Amniotic stem cell (primary cell): ENCODE results near the gene IL1RAPL1.

Experiments used
- DNase-seq: peaks from one replicate; lab custom pipeline; 2025; lab: John Stamatoyannopoulos, UW

Gene IL1RAPL1

GRCh38 chrX:28979877-28980276 is 392.6 kb downstream of the IL1RAPL1 start:
- DNase-seq: no peak

- no peak for DNase-seq
Observed at GRCh38 chrX:28981952-28982351, 394.7 kb downstream of the IL1RAPL1 start.

GRCh38 chrX:28988246-28988645 is 401.0 kb downstream of the IL1RAPL1 start:
- no peak for DNase-seq

GRCh38 chrX:28997706-28998463 is 410.6 kb downstream of the IL1RAPL1 start:
- no peak for DNase-seq

GRCh38 chrX:28998609-28999135 is 411.4 kb downstream of the IL1RAPL1 start:
- no peak for DNase-seq

- no peak for DNase-seq
Observed at GRCh38 chrX:29012867-29013266, 425.6 kb downstream of the IL1RAPL1 start.

- DNase-seq: no peak
Observed at GRCh38 chrX:29023207-29023606, 436.0 kb downstream of the IL1RAPL1 start.

GRCh38 chrX:29024871-29025270 is 437.6 kb downstream of the IL1RAPL1 start:
- no peak for DNase-seq

GRCh38 chrX:29039501-29039900 is 452.3 kb downstream of the IL1RAPL1 start:
- DNase-seq: no peak

GRCh38 chrX:29040160-29040559 is 452.9 kb downstream of the IL1RAPL1 start:
- no peak for DNase-seq

- no peak for DNase-seq
Observed at GRCh38 chrX:29042341-29042740, 455.1 kb downstream of the IL1RAPL1 start.

GRCh38 chrX:29043746-29044145 is 456.5 kb downstream of the IL1RAPL1 start:
- DNase-seq: no peak

- DNase-seq: no peak
Observed at GRCh38 chrX:29044423-29045184, 457.4 kb downstream of the IL1RAPL1 start.

- no peak for DNase-seq
Observed at GRCh38 chrX:29065477-29065876, 478.2 kb downstream of the IL1RAPL1 start.

- no peak for DNase-seq
Observed at GRCh38 chrX:29066516-29066915, 479.3 kb downstream of the IL1RAPL1 start.

- DNase-seq: no peak
Observed at GRCh38 chrX:29067351-29067750, 480.1 kb downstream of the IL1RAPL1 start.

GRCh38 chrX:29071525-29072320 is 484.5 kb downstream of the IL1RAPL1 start:
- no peak for DNase-seq

- no peak for DNase-seq
Observed at GRCh38 chrX:29082558-29082957, 495.3 kb downstream of the IL1RAPL1 start.

GRCh38 chrX:29083823-29084222 is 496.6 kb downstream of the IL1RAPL1 start:
- DNase-seq: no peak

GRCh38 chrX:29090811-29091210 is 503.6 kb downstream of the IL1RAPL1 start:
- DNase-seq: no peak

GRCh38 chrX:29107231-29107630 is 520.0 kb downstream of the IL1RAPL1 start:
- DNase-seq: no peak

GRCh38 chrX:29110041-29110440 is 522.8 kb downstream of the IL1RAPL1 start:
- DNase-seq: no peak
